Endothelial cell (in vitro differentiated cells): ENCODE results near the gene ZNF43. TPM values are rescaled to one million over a fixed set of nuclear protein-coding genes. Genes with fewer than 3 reads are reported as not detected.
"Not testable (repeated sequence)": the region's sequence is repeated elsewhere in the genome, so short reads cannot be mapped to it uniquely, and the experiment has no call there.

Experiments used
- DNase-seq: peaks from one replicate; pipeline ENCODE4 v3.0.0; 2021; ENCODE audit warnings: low spot score
- H3K27ac Mint-ChIP-seq: one replicate; pipeline ENCODE4 v1.8.0; 2021; ENCODE audit warnings: mixed read lengths, inconsistent platforms; ENCODE audit not compliant: unreplicated experiment
- H3K27me3 Mint-ChIP-seq: one replicate; pipeline ENCODE4 v1.8.0; 2021; ENCODE audit warnings: mild to moderate bottlenecking, moderate library complexity, mixed read lengths, inconsistent platforms; ENCODE audit not compliant: unreplicated experiment
- H3K36me3 Mint-ChIP-seq: one replicate; pipeline ENCODE4 v1.8.0; 2021; ENCODE audit warnings: mild to moderate bottlenecking, low read depth, mixed read lengths, inconsistent platforms; ENCODE audit not compliant: unreplicated experiment
- H3K4me1 Mint-ChIP-seq: one replicate; pipeline ENCODE4 v1.8.0; 2021; ENCODE audit warnings: mild to moderate bottlenecking, mixed read lengths, inconsistent platforms; ENCODE audit not compliant: unreplicated experiment
- H3K4me3 Mint-ChIP-seq: one replicate; pipeline ENCODE4 v1.8.0; 2021; ENCODE audit warnings: mild to moderate bottlenecking, mixed read lengths, inconsistent platforms; ENCODE audit not compliant: unreplicated experiment
- H3K9me3 Mint-ChIP-seq: one replicate; pipeline ENCODE4 v1.8.0; 2021; ENCODE audit warnings: mixed read lengths, inconsistent platforms; ENCODE audit not compliant: unreplicated experiment
- total RNA-seq: library from RNA; stranded (reverse); fragmentation: NEBNext Ultra II Directional; extraction: Animal tissue kit (Norgen Biotek cat#: 25700); gene quantifications from one replicate; pipeline ENCODE4 v1.2.1, GENCODE V29; 2021; ENCODE audit not compliant: unreplicated experiment
- TF ChIP-seq, protein P1 (sequence below): fragments of 200-600 bp; sonication (generic); IDR thresholded peaks from one replicate; pipeline ENCODE4 v1.5.0; 2021; ENCODE audit warnings: antibody characterized with exemption; ENCODE audit not compliant: unreplicated experiment

Gene ZNF43
- total RNA-seq, 1 donor from 2014 or later: 35.5 TPM

DNA sequence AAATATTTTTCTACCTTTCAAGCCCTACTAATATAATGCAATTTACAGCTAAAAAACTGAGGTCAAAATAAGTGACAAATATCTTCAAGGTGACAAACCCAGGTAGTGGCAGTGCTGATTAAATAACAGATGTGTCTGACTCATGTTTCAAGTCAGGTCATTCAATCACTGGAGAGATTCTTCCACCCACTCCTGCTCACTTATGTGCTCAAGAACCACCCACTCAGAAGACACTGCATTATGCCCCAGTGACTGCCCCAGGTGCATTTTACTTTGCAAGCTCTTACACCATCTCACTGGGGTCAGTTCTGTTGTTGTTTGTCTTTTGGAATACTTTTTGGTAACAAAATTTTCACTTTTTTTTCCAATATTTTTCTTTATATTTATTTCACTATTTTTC, 70.8 kb downstream of the ZNF43 start:
- DNase-seq: no peak
- Mint-ChIP-seq H3K9me3 (no peaks in the 10 kb centered on the region), H3K4me3 (no peak overlapping the region), H3K4me1 (peaks cover 5% of the 10 kb centered on the region), H3K27me3 (no peaks in the 10 kb centered on the region), H3K36me3 (peaks cover 28% of the 10 kb centered on the region), H3K27ac (no peak overlapping the region)
- TF ChIP-seq, protein P1, sequence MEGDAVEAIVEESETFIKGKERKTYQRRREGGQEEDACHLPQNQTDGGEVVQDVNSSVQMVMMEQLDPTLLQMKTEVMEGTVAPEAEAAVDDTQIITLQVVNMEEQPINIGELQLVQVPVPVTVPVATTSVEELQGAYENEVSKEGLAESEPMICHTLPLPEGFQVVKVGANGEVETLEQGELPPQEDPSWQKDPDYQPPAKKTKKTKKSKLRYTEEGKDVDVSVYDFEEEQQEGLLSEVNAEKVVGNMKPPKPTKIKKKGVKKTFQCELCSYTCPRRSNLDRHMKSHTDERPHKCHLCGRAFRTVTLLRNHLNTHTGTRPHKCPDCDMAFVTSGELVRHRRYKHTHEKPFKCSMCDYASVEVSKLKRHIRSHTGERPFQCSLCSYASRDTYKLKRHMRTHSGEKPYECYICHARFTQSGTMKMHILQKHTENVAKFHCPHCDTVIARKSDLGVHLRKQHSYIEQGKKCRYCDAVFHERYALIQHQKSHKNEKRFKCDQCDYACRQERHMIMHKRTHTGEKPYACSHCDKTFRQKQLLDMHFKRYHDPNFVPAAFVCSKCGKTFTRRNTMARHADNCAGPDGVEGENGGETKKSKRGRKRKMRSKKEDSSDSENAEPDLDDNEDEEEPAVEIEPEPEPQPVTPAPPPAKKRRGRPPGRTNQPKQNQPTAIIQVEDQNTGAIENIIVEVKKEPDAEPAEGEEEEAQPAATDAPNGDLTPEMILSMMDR: no peak

DNA sequence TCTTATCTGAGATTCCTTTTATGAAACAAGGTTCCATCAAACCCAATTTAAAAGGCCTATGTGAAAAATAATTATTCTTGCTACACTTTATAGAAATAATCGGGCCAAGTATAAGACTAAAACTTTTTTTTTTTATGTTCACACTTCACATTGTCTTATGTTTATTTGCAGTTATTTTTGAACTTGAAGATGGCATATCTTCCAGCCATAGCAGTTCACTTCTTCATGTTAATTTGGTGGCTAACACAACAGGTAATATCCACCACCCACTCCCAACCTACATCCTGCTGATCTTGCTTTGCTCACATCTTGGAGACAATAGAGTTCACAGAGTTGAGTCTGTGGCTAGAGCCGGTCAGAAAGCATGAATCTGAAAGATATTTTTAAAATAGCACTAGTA, 74.4 kb downstream of the ZNF43 start:
- Mint-ChIP-seq H3K36me3 (peaks cover 53% of the 10 kb centered on the region), H3K4me3 (peak overlapping the region; percentile 5)
- not testable (repeated sequence) for H3K4me1 Mint-ChIP-seq, DNase-seq, H3K9me3 Mint-ChIP-seq, H3K27me3 Mint-ChIP-seq, H3K27ac Mint-ChIP-seq

DNA sequence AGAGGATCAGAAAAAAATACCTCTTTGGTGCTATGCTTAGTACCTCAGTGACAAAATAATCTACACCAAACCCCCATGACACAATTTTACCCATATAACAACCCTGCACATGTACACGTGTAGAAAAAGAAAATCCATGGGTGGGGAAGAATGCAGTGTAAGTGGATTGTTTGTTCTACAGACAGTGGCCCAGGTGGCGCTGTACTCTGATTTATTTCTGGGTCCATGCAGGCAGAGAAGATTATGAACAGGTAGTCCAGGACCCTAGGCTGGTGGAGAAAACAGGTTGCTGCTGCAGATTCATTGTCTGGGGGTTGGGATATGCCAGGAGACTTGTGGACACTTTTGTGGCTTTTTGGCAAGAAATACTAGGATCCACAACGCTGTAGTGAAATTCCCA, 77.7 kb downstream of the ZNF43 start:
- Mint-ChIP-seq H3K4me1 (no peaks in the 10 kb centered on the region), H3K9me3 (no peaks in the 10 kb centered on the region), H3K27ac (no peak overlapping the region), H3K36me3 (peaks cover 65% of the 10 kb centered on the region), H3K27me3 (no peaks in the 10 kb centered on the region), H3K4me3 (peak overlapping the region; percentile 50)
- TF ChIP-seq, protein P1: no peak
- no peak for DNase-seq

DNA sequence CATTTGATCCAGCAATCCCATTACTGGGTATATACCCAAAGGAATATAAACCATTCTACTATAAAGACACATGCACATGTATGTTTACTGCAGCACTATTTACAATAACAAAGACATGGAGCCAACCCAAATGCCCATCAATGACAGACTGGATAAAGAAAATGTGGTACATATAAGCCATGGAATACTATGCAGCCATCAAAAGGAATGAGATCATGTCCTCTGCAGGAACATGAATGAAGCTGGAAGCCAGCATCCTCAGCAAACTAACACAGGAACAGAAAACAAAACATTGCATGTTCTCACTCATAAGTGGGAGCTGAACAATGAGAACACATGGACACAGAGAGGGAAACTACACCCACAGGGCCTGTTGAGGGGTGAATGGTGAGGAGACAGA, 80.4 kb downstream of the ZNF43 start:
- H3K4me1 Mint-ChIP-seq, H3K9me3 Mint-ChIP-seq, H3K27me3 Mint-ChIP-seq, DNase-seq, H3K27ac Mint-ChIP-seq: not testable (repeated sequence)
- peaks cover 46% of the 10 kb centered on the region for H3K36me3 Mint-ChIP-seq
- peak overlapping the region; percentile 37 for H3K4me3 Mint-ChIP-seq

Other genes with a start within 250 kb of the ZNF43 start
- 18.2 TPM for gene ZNF100, start 68.6 kb downstream of the ZNF43 start, total RNA-seq
- gene ZNF208, start 174.8 kb upstream of the ZNF43 start, total RNA-seq: 1.7 TPM
- 0.10 TPM for gene ZNF257, start 216.3 kb upstream of the ZNF43 start, total RNA-seq